NCI-H748 (cell line): ENCODE measurements around the gene BRD3OS.
"Not testable (repeated sequence)": the region's sequence is repeated elsewhere in the genome, so short reads cannot be mapped to it uniquely, and the experiment has no call there.

ENCODE experiments used
- DNase-seq: peaks from one replicate; lab custom pipeline; 2025; ENCODE audit not compliant: unreplicated experiment; lab: John Stamatoyannopoulos, UW

Gene BRD3OS

DNA sequence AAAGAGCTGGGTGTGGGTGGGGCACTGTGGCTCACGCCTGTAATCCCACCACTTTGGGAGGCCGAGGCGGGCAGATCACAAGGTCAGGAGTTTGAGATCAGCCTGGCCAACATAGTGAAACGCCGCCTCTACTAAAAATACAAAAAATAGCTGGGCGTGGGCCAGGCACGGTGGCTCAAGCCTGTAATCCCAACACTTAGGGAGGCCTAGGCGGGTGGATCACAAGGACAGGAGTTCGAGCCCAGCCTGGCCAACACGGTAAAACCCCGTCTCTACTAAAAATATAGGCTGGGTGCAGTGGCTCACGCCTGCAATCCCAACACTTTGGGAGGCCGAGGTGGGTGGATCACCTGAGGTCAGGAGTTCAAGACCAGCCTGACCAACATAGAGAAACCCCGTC lies 36.5 kb upstream of the BRD3OS start:
- not testable (repeated sequence) for DNase-seq

DNA sequence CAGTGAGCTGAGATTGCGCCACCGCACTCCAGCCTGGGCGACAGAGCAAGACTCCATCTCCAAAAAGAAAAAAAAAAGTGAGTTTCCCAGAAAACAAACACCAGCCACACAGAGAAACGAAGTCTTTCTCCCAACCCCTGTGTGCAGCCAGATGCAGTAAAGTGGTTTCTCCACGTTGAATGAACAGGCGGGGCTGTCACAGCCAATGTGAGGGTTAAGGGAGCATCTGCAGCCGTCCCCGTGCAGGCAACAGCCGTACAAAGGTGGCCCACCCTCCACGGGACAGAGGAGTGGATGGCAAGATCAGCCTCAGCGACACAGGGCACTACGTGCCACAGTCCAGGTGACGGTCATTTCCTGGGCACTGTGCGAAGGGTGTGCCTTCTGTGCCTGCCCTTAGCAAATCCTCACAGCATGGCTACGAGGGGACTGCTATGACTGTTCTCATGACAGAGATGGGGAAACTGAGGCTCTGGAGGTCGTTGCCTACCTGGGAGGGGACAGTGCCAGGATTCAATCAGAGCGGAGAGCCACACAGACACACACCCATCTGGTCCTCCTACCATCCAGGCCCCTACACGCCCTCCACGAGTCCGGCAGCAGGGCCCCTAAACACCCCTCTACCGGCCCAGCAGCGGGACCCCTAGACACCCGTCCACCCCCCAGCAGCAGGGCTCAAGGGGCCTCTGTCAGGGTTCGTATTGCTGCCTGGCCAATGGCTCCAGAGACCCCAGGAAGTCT lies 35.5 kb upstream of the BRD3OS start:
- DNase-seq: no peak

DNA sequence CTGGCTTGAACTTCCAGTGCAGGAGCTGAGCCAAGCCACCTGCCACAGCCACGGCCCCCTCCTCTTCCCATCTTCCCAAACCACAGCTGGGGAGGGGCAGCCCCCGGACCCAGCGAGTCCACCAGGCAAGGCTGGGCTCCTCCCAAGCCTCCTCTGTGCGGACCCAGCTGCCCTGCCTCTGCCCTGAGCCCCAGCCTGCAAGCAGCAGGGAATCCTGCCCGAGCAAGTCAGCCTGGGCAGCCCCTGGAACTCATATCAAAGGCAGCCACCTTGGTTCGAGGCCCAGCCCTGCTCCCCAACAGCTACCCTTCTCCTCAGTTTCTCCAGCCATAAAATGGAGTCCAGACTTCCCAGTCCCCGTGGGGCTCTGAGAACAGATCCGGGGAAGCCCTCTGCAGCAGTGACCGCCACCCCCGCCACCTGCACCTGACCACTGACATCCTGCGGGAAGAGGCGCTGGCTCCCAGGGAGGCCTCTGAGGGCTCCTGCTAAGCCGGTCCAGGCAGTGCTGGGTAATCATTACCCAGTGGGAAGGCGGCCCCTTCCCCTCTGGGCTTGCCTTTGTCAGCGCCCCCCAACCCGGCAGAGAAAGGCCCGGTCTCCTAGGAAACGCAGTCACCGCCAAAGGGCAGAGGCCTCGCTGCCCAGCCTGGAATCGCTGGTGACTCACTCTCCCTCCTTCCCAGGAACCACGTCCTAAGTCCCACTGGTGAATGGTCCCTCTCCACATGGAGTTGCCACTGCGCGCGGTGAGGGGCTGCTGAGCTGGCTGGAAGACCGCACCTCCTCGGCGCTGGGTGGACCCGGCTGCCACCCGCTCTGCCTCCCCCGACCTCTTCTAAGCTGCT lies 34.7 kb upstream of the BRD3OS start:
- peak; percentile 70 for DNase-seq

DNA sequence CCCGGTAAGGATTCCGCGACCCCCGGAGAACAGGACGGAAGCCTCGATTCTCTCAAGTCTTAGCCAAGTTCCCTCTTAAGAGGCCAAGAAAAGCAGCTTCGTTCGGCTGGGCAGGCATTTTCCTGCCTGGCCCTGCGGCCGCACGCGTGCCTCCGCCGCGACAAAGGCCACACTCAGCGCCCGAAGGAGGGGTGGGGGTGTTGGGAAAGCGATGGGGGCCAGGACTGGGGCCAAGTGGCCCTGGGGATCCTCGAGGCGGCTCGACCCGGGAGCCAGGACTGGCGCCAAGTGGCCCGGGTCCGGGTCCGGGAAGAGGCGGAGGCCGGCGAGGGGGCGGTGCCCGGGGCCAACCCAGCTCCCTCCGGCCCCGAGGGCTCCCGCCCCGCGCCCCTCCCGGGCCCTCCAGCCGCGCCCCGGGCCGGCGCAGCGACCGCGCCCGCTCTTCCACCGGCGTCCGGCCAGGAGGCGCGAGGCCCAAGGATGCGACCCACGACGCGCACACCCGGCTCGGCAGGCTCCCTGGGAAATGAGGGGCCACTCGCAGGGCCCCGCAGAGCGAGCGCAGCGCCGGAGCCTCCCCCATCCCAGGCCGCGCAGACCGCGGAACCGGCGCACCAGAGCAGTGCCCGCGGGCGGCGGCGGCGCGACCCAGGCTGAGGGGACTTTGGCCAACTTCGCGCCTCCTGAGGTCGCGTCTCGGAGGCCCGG lies 33.9 kb upstream of the BRD3OS start:
- DNase-seq: peak; percentile 54

DNA sequence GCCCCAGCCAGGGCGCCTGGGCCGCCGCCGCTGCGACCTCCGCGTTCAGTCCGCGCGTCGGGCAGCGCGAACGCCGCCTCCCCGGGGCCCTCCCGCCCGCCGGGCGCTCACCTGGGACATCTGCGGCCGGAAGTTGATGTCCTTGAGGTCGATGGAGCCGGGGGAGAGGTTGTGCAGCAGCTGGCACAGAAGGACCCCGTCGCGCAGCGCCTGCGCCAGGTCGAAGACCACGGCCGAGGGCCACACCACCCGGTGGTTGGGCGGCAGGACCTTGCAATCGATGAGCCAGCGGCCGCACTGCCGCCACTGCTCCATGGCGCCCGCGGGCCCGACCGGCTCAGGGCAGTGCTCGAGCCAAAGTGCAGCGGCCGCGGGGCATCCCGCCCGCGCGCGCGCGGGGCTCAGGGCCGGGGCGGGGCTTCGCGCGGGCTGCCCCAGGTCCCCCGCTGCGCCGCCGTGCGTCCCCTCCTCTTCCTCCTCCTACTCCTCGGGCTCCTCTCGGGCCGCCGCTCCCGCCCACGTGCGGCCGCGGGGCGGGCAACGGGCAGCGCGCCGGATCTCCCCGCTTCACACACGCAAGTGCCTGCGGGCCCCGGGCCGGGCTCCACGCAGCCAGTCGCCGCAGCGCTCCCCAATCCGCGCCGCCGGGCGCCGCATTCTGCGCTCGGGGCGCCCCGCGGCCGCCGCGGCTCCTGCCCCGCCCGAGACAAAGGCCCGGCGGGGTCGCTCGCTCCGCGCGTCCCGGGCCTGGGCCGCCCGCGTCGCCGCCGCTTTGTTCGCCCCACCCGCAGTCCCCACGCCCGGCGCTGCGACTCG lies 33.1 kb upstream of the BRD3OS start, which contains the start of gene VAV2:
Gene VAV2 (minus strand): TSS at position 361 of the 816 bp plus-strand sequence. CDS start 46 bp downstream, at position 315.
- DNase-seq: peak; percentile 83

DNA sequence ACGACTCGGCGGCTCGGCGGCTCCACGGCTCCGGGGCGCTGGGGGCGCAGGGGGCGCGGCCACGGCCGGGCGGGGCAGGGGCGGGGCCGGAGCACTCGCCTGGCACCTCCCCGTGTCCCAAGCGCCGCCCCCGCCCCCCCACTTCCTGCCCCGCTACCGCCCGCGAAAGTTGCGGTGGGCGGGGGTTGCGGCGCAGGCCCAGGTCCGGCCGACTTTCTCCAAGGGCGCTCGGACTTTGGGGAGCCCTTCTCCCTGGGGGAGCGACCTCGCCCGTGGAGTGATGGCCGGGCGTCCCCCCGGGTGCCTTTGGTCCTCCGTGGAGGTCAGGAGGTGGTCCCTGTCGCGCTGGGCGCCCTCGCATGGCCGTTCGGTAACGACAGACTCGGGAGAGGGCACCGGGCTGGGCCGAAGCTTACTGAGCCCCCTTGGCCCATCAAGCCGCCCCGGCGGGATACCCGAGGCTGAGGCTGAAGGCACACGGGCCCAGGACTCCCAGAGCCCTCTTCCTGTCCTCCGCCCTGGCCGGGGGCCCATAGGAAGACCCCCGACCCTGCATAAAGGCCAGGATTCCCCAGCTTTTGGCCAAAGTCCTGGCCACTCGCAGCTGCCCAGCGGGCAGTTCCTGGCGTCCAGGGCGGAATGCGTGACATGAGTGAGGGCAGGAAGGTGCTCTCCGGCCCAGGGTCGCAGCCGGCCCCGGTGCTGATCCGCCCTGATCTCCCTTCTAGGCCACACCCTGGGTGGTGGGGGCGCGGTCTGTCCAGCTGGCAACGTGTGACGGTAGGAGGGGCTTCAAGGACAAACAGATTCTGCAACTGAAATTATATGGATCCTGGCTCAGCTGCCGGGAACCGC lies 32.3 kb upstream of the BRD3OS start:
- DNase-seq: peak; percentile 92

DNA sequence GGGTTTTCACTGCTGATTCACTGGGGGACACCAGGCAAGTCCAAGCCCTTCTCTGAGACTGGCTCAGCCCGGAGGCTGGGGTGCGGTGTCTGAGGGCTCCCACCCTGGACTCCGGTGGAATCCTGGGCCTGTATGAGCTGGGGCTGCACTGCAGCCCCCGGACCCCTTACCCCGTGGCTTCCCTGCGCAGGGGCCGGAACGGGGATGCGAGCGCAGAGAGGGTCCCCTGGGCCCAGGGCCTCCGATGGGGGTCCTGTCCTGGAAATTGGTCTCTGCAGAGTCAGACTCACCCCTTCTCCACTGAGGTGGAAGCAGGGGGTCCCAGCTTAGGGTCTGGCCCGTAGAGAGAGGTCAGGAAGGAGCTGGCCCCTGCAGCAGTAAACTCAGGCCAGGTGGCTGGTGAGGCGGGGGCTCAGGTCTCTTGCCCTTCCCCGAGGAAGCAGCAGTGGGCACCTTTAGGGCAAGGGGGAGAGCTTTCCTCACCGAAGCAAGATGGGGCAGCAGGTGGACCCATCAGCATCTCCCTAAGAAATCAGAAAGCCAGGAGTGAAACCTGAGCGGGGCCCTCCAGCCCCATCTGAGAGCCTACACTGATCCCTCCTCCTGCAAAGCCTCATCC lies 31.5 kb upstream of the BRD3OS start:
- no peak for DNase-seq

DNA sequence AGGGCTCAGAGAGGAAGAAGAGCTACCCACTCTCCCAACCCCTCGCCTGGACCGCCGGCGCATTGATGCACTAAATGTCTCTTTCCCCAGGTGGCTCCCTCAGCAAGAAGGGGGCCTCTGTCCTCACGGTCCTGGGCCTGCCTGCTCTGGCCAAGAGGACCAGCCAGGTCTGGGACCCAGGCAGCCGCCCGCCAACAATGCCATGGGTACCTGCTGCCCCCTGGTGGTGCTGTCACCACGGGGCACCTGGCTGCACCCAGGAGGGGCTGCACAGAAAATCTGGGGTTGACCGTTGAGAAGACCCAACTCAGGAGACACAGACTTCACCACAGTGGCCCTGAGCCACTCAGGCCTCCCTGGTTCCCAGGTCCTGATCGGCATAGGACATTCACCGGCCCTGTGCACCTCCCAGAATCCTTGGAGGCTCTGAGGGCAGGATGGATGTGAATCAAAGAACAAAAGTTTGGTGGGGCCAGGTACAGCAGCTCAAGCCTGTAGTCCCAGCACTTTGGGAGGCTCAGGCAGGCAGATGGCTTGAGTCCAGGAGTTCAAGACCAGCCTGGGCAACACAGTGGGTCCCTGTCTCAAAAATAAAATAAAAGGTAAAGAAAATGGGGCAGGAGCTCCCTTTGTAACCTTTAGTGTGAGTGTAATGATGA lies 30.8 kb upstream of the BRD3OS start:
- DNase-seq: peak; percentile 80

DNA sequence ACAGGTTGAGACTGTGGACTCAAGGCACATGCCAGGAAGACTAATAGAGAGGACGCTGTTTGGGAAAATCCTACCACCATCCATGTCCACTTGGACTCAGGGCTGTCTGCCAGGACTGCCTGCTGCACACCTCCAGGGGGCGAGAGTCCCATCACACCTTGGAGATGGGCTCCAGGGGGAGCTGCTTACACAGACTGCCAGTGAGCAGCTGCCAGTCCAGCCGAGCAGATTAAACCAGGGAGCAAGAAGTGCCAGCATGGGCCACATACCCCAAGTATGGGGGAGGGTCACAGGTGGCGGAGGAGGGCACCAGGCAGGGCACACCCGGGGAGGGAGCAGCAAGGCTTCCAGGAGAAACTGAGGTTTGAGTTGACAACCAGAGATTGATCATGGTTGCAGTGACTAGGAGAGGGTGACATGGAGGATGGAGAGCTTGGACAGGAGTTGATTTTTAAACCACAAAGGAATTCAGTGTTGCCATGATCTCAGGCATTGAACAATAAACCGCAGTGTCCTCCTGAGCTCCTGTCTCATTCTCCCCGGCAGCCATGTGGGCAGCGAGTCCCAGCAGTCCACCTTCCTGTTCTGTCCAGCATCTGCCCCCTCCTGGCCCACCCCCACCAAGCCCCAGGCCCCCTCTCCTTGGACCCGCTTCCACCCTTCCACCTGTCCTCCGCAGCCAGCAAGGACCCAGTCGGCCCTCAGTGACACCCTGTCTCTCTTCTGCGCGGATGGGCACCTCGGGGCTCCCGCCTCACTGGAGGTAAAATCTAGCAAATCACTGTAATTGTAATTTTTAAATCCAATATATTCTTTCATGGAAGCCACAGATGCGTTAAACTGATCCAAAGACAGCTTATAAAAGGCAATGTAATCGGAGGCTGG lies 30.0 kb upstream of the BRD3OS start:
- DNase-seq: no peak

DNA sequence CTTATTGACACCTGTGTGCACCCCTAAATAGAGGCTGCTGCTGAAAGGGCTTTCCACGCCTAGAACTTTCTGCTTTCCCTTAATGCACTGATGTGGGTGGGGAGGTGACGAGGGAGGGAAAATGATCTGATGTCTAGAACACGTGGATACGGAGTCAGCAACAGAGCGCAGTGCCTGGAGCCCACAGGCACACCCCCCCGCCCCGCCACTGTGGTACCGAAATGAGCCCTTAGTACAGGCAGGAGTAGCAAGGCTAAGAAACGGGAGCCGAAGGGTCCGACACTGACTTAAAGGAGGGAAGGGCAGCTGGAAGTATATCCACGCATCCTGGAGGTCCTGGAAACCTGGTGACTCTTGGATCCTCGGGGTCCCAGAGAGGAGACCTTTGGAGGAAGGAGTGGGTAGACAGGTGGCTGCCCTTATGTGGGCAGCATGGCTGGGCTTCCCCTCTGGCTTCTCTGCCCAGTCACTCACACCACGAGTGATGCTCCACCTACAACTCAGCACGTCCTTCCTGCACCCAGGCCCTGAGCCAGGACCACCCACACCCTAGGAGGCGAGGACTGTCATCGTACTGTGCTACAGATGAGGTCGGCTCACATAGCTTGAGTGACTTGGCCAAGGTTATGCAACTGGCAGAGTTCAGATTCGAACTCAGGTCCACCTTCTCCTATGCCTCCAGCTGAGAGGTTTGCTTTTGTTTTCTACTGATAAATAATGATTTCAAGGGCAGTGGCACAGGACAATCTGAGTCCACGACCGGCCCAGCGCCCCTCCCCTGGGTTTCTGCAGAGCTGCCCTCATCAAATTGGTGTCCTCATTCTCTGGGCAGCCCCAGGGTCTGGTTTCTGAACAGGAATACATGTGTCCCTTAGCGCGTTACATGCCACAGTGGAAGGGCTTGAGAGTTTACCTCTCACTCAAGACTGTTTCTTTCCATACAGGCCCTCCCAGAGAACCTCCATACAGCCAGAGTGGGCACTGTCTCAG lies 28.5 kb upstream of the BRD3OS start:
- no peak for DNase-seq

DNA sequence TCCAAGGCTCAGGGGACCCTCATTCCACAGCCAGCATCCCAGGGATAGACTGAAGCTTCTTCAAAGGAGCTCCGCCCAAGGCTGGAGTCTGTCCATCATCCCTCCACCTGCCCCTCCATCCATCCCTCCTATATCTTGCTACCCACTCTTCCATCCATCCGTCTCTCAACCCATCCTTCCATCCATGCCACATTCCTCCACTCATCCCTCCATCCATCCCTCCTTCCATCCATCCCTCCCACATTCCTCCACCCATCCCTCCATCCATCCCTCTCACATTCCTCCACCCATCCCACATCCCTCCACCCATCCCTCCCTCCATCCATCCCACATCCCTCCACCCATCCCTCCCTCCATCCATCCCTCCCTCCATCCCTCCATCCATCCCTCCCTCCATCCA lies 27.7 kb upstream of the BRD3OS start:
- DNase-seq: no peak

DNA sequence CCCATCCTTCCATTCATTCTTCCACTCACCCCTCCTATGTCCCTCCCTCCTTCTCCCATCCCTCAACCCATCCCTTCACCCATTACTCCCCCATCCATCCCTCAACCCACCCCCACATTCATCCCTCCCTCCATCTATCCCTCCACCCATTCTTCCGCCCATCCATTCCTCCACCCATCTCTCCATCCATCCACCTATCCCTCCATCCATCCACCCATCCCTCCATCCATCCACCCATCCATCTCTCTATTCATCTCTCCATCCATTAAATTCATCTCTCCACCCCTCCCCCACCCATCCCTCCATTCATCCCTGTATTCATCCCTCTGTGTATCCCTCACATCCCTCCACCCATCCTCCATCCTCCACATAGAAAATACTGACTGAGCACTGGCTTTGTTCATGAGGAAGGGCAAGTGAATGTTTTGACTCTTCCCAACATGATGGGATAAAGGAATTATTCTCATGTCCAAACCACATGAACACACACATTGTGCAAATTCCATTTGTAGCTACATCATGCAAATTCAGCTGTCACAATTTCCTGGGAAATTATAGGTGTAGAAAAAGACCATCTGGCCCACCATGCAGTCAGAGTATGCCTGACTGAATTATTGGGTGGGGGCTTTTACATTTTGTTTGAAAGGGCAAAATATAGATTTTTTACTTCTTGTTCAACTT lies 26.2 kb upstream of the BRD3OS start:
- no peak for DNase-seq

DNA sequence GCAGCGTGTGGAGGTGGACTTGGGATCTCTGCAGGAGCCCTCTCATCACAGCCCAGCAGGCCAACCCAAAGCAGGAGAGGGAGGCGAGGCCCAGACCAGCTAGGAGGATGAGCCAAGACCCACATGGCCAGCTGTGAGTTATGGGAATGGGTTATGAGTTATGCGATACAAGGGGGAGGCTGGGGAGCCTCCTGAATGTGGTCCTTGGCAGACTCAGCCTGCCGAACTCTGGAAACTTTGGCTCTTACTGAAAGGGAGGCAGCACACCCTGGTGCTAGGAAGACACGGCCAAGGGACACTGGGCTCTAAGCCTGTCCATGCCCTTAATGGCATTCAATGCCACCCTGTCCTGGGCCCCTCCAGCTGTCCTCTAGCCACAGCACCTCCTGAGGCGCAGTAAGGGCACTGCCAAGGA lies 25.4 kb upstream of the BRD3OS start:
- DNase-seq: no peak

DNA sequence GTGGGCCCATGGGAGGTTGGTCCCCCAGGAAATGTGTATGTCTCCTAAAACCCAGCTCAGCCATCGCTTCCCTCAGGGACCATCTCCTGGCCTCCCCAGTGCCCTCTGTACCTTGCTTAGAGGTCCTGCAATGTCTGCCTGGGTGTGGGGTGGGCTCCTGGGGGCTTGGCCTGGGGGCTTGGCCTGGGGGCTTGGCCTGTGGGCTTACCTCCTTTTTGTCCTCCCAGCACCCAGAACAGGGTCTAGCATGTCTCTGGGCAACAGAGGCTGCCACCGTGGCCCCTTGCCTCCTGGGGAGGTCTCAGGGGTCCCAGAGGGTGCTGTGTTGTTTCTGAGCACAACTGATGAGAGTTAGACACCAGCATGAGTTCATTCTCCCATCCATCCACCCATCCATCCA lies 22.5 kb upstream of the BRD3OS start:
- DNase-seq: no peak

DNA sequence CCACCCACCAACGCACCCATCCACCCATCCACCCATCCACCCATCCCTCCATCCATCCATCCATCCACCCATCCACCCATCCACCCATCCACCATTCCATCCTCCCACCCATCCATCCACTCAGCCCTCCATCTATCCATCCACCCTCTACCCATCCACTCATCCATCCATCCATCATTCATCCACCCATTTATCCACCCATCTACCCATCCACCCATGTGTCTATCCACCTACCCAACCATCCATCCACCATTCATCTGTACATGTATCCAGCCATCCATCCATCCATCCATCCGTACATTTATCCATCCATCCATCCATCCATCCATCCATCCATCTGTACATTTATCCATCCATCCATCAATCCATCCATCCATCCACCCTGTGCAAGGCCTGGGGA lies 22.0 kb upstream of the BRD3OS start:
- no peak for DNase-seq
